ENCODE results near the gene LIPE.
A peak's percentile ranks its signal among the peaks of the same experiment; 100 is the strongest.

Gene LIPE

GRCh38 chr19:42409477-42409876, 17.7 kb downstream of the LIPE start:
- no peak for DNase-seq

- DNase-seq = no peak
Measured at GRCh38 chr19:42407816-42408175, 19.4 kb downstream of the LIPE start.

GRCh38 chr19:42407085-42407815, 19.9 kb downstream of the LIPE start:
- no peak for DNase-seq

GRCh38 chr19:42406111-42406510, 21.1 kb downstream of the LIPE start:
- DNase-seq = no peak

GRCh38 chr19:42403586-42403985, 23.6 kb downstream of the LIPE start:
- DNase-seq = no peak

GRCh38 chr19:42402376-42403116, 24.6 kb downstream of the LIPE start:
- no peak for DNase-seq

- DNase-seq = peak; percentile 87
Measured at GRCh38 chr19:42401365-42402303, 25.6 kb downstream of the LIPE start.

GRCh38 chr19:42400404-42400803, 26.8 kb downstream of the LIPE start:
- no peak for DNase-seq

- peak; percentile 6 for DNase-seq
Measured at GRCh38 chr19:42397263-42398166, 29.7 kb downstream of the LIPE start.

- DNase-seq = peak; percentile 94
Measured at GRCh38 chr19:42396381-42397262, 30.6 kb downstream of the LIPE start.

GRCh38 chr19:42394751-42395150, 32.4 kb downstream of the LIPE start:
- no peak for DNase-seq

- no peak for DNase-seq
Measured at GRCh38 chr19:42392165-42392564, 35.0 kb downstream of the LIPE start.

GRCh38 chr19:42389899-42390298, 37.3 kb downstream of the LIPE start, which contains the start of gene CNFN:
Gene CNFN, minus strand, starts transcription at chr19:42390297. Its CDS starts 1,260 bp downstream, at chr19:42389037.
- DNase-seq = no peak

GRCh38 chr19:42388851-42389489, 38.2 kb downstream of the LIPE start:
- DNase-seq = no peak

- DNase-seq = peak; percentile 78
Measured at GRCh38 chr19:42386974-42387707, 40.0 kb downstream of the LIPE start.

- DNase-seq = no peak
Measured at GRCh38 chr19:42380155-42380554, 47.0 kb downstream of the LIPE start.

GRCh38 chr19:42378225-42379215, 48.7 kb downstream of the LIPE start:
- no peak for DNase-seq

- DNase-seq = no peak
Measured at GRCh38 chr19:42376177-42376555, 51.0 kb downstream of the LIPE start.

Measured in CD4-positive, alpha-beta T cell treated with Interleukin-6 for 4 hours (primary cell).